Measurements from ENCODE around the gene KRTAP1-5.

- TF ChIP-seq, protein P1, sequence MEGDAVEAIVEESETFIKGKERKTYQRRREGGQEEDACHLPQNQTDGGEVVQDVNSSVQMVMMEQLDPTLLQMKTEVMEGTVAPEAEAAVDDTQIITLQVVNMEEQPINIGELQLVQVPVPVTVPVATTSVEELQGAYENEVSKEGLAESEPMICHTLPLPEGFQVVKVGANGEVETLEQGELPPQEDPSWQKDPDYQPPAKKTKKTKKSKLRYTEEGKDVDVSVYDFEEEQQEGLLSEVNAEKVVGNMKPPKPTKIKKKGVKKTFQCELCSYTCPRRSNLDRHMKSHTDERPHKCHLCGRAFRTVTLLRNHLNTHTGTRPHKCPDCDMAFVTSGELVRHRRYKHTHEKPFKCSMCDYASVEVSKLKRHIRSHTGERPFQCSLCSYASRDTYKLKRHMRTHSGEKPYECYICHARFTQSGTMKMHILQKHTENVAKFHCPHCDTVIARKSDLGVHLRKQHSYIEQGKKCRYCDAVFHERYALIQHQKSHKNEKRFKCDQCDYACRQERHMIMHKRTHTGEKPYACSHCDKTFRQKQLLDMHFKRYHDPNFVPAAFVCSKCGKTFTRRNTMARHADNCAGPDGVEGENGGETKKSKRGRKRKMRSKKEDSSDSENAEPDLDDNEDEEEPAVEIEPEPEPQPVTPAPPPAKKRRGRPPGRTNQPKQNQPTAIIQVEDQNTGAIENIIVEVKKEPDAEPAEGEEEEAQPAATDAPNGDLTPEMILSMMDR (IDR thresholded peaks at IDR 0.05; ENCODE audit: poor library complexity): no peak
- TF ChIP-seq EZH2phosphoT487 (IDR thresholded peaks at IDR 0.05; ENCODE audit: low read depth, severe bottlenecking, unreplicated experiment): no peak
Measured at GRCh38 chr17:41058741-41059140, 31.7 kb upstream of the KRTAP1-5 start.

Data from hepatocyte (in vitro differentiated cells).